ENCODE measurements around the gene BCKDHB. TPM values are rescaled to one million over a fixed set of nuclear protein-coding genes. Genes with fewer than 3 reads are reported as not detected.

BCKDHB gene
- total and polyA plus RNA-seq, 2 of the 4 experiments (the other 2 are of a cell fraction): 11.2 to 11.8 TPM

DNA sequence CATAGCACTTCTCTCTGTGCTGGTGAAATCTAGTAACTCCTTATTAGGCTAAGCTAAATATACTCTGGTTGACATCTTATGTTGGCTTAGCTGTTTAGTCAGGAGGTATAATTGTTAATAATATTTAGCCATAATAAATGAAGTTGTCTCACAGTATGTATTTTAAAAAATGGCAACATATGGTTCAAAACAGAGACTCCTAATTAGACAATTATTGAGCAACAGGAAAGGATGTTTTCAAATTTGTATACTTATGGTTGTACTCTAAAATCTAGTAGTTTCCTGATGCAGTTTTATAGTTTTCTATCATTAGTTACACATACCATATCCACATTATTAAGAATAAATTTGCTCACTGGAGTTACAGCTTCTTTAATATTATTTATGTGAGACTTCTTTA is 150.2 kb downstream of the BCKDHB start:
- Histone ChIP-seq H3K56ac (ENCODE audit: extremely low read depth, insufficient read depth, low read length) (no peak overlapping the region), H3K4ac (ENCODE audit: low read depth, low read length) (no peak overlapping the region), H3K27ac (ENCODE audit: insufficient read depth, low read length) (no peak overlapping the region), H3K9ac (ENCODE audit: low read depth, low read length) (no peak overlapping the region), H4K91ac (ENCODE audit: insufficient read depth, low read depth, low read length) (no peak overlapping the region), H2BK20ac (ENCODE audit: low read depth, low read length) (no peak overlapping the region), H3K18ac (ENCODE audit: low read depth, low read length) (no peak overlapping the region), H2BK15ac (ENCODE audit: low read depth, low read length) (no peak overlapping the region), H2AFZ (replicated peaks; ENCODE audit: low read length, poor library complexity) (no peak overlapping the region), H3K14ac (replicated peaks; ENCODE audit: low read depth, low read length) (no peak overlapping the region), H2AK9ac (replicated peaks; ENCODE audit: low read depth, low read length, poor library complexity) (no peak overlapping the region), H3K79me1 (ENCODE audit: low read depth in 1 of 2, low read length in 2 of 2) (0 out of 4 replicates have a peak, but pooled peaks cover 0 to 3% of the 10 kb centered on the region in 2 experiments), H4K5ac (ENCODE audit: low read depth, low read length) (no peak overlapping the region), H3K23ac (ENCODE audit: low read depth, low read length) (no peak overlapping the region), H3K9me3 (ENCODE audit: control insufficient read depth, insufficient read depth, low read length) (no peaks in the 10 kb centered on the region), H3K27me3 (ENCODE audit: control insufficient read depth, insufficient read depth, low read length) (no peaks in the 10 kb centered on the region), H2BK120ac (ENCODE audit: low read depth, low read length) (no peak overlapping the region), H2AK5ac (ENCODE audit: low read depth, low read length) (no peak overlapping the region), H2BK5ac (ENCODE audit: low read depth, low read length, poor library complexity, severe bottlenecking) (no peak overlapping the region), H3K4me3 (ENCODE audit: insufficient read depth, low read depth, low read length) (no peak overlapping the region), H3K4me1 (ENCODE audit: control insufficient read depth, insufficient read depth, low read length) (no peaks in the 10 kb centered on the region), H4K8ac (ENCODE audit: low read depth in 2 of 2, low read length in 2 of 2) (no peak overlapping the region), H3K36me3 (ENCODE audit: control insufficient read depth, insufficient read depth, low read length) (no peaks in the 10 kb centered on the region), H3K9me1 (ENCODE audit: insufficient read depth, low read length) (no peaks in the 10 kb centered on the region), H3K4me2 (ENCODE audit: low read depth, low read length) (no peak overlapping the region), H4K20me1 (ENCODE audit: insufficient read depth, low read length) (no peaks in the 10 kb centered on the region)
- dilution Hi-C loops (cut with HindIII; ENCODE audit: low sequenced_read_pairs, unreplicated experiment): no loop called here
- ChIA-PET CTCF (no interaction called here), POLR2A (ENCODE audit: unreplicated experiment) (no interaction called here)
- intact Hi-C loops (cut with micrococcal nuclease): no loop called here
- TF ChIP-seq MAZ (IDR thresholded peaks at IDR 0.05; ENCODE audit: borderline replicate concordance, low read depth, low read length): no peak
- no peak for TF ChIP-seq FOS (IDR thresholded peaks at IDR 0.05; ENCODE audit: low read depth, low read length)
- TF ChIP-seq POLR2A (IDR thresholded peaks at IDR 0.05; ENCODE audit: low read depth, low read length): no peak
- TF ChIP-seq RCOR1 (IDR thresholded peaks at IDR 0.05; ENCODE audit: insufficient replicate concordance, low read length): no peak
- TF ChIP-seq, protein P1, sequence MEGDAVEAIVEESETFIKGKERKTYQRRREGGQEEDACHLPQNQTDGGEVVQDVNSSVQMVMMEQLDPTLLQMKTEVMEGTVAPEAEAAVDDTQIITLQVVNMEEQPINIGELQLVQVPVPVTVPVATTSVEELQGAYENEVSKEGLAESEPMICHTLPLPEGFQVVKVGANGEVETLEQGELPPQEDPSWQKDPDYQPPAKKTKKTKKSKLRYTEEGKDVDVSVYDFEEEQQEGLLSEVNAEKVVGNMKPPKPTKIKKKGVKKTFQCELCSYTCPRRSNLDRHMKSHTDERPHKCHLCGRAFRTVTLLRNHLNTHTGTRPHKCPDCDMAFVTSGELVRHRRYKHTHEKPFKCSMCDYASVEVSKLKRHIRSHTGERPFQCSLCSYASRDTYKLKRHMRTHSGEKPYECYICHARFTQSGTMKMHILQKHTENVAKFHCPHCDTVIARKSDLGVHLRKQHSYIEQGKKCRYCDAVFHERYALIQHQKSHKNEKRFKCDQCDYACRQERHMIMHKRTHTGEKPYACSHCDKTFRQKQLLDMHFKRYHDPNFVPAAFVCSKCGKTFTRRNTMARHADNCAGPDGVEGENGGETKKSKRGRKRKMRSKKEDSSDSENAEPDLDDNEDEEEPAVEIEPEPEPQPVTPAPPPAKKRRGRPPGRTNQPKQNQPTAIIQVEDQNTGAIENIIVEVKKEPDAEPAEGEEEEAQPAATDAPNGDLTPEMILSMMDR (conservative IDR thresholded peaks at IDR 0.05; ENCODE audit: low read depth, low read length): no peak
- no peak for TF ChIP-seq RAD21 (IDR thresholded peaks at IDR 0.05; ENCODE audit: low read length)
- TF ChIP-seq, protein P2, sequence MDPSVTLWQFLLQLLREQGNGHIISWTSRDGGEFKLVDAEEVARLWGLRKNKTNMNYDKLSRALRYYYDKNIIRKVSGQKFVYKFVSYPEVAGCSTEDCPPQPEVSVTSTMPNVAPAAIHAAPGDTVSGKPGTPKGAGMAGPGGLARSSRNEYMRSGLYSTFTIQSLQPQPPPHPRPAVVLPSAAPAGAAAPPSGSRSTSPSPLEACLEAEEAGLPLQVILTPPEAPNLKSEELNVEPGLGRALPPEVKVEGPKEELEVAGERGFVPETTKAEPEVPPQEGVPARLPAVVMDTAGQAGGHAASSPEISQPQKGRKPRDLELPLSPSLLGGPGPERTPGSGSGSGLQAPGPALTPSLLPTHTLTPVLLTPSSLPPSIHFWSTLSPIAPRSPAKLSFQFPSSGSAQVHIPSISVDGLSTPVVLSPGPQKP (IDR thresholded peaks at IDR 0.05; ENCODE audit: borderline replicate concordance, low read depth, low read length): no peak
- no peak for TF ChIP-seq CEBPB (IDR thresholded peaks at IDR 0.05; ENCODE audit: low read depth, low read length)
- TF ChIP-seq, protein P3, sequence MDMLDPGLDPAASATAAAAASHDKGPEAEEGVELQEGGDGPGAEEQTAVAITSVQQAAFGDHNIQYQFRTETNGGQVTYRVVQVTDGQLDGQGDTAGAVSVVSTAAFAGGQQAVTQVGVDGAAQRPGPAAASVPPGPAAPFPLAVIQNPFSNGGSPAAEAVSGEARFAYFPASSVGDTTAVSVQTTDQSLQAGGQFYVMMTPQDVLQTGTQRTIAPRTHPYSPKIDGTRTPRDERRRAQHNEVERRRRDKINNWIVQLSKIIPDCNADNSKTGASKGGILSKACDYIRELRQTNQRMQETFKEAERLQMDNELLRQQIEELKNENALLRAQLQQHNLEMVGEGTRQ (IDR thresholded peaks at IDR 0.05; ENCODE audit: low read depth, low read length): no peak
- ATAC-seq (ENCODE audit: low read depth): no peak
- in situ Hi-C loops (cut with MboI; ENCODE audit: low sequenced_read_pairs): no loop called here
- DNase-seq: no peak
- BruUV-seq (replicated peaks): no TSS peak

All from IMR-90 (cell line).